ENCODE data around the gene HTT-AS. TPM values are rescaled to one million over a fixed set of nuclear protein-coding genes. Genes with fewer than 3 reads are reported as not detected.
A peak's percentile ranks its signal among the peaks of the same experiment; 100 is the strongest.
"Not testable (repeated sequence)": the region's sequence is repeated elsewhere in the genome, so short reads cannot be mapped to it uniquely, and the experiment has no call there.

The HTT-AS gene
- total RNA-seq, 1 donor from 2014 or later: not detected

- TF ChIP-seq, protein P1, sequence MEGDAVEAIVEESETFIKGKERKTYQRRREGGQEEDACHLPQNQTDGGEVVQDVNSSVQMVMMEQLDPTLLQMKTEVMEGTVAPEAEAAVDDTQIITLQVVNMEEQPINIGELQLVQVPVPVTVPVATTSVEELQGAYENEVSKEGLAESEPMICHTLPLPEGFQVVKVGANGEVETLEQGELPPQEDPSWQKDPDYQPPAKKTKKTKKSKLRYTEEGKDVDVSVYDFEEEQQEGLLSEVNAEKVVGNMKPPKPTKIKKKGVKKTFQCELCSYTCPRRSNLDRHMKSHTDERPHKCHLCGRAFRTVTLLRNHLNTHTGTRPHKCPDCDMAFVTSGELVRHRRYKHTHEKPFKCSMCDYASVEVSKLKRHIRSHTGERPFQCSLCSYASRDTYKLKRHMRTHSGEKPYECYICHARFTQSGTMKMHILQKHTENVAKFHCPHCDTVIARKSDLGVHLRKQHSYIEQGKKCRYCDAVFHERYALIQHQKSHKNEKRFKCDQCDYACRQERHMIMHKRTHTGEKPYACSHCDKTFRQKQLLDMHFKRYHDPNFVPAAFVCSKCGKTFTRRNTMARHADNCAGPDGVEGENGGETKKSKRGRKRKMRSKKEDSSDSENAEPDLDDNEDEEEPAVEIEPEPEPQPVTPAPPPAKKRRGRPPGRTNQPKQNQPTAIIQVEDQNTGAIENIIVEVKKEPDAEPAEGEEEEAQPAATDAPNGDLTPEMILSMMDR (conservative IDR thresholded peaks at IDR 0.05; ENCODE audit: low read depth, low read length): no peak
- DNase-seq (ENCODE audit: low read depth): no peak
- H3K4me3 ChIP-seq (ENCODE audit: low read depth, low read length): no peak overlapping the region
Measured at GRCh38 chr4:3111461-3111860, 37.1 kb upstream of the HTT-AS start.

DNA sequence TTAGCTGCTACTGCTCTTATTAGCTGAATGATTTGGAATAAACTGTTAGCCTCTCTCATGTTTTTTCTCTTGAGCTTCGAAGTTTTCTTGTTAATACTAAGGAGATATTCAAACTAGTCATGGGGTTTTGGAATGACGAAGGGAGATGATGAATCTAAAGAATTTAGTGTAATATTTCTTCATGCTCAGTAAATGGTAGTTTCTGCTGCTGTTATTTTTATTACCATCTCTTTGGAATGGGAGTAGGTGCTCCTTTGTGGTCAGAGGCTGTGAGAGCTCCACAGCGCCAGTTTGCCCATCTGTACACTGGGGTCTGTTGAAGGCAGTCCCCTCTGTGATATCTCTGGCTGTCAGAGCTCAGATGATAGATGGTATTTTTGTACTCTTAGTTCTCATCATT, 33.9 kb upstream of the HTT-AS start:
- no peak for DNase-seq (ENCODE audit: low read depth)
- TF ChIP-seq, protein P1 (conservative IDR thresholded peaks at IDR 0.05; ENCODE audit: low read depth, low read length): no peak
- no peak overlapping the region for H3K4me3 ChIP-seq (ENCODE audit: low read depth, low read length)

DNA sequence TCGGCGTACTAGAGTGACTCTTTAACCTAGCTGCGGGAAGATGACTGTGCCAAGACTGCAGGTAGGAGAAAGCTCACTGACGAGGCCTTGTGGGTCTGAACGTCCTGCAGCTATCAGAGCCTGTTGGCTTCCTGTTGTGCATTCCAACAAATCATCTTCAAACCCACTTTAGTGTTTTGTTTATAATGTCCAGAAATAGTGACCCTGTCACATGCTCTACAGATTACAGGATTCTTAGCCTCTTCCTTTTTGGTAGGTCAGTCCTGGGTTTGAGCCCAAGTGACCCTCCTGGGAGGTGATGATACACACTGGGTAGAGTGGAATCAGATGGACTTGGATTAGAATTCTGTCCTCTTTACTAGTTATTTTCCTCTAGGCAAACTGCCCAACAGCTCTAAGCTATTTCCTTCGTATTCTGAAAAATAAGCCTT, 33.4 kb upstream of the HTT-AS start:
- no peak for DNase-seq (ENCODE audit: low read depth)
- no peak overlapping the region for H3K4me3 ChIP-seq (ENCODE audit: low read depth, low read length)
- TF ChIP-seq, protein P1 (conservative IDR thresholded peaks at IDR 0.05; ENCODE audit: low read depth, low read length): no peak

DNA sequence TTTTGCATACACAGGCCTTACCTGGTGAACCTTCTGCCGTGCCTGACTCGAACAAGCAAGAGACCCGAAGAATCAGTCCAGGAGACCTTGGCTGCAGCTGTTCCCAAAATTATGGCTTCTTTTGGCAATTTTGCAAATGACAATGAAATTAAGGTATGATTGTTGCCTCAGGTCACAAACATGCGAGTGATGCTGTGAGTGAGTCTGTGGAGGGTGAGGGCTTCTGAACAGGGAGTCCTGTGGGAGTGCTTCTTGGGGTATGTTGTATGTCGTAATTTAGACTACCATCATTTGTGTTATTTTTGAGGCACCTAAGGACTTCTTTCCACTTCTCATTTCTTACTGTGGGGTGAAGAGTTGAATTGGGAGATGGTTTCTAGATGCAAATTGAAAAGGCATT, 32.9 kb upstream of the HTT-AS start:
- TF ChIP-seq, protein P1 (conservative IDR thresholded peaks at IDR 0.05; ENCODE audit: low read depth, low read length): no peak
- DNase-seq (ENCODE audit: low read depth): no peak
- no peak overlapping the region for H3K4me3 ChIP-seq (ENCODE audit: low read depth, low read length)

DNA sequence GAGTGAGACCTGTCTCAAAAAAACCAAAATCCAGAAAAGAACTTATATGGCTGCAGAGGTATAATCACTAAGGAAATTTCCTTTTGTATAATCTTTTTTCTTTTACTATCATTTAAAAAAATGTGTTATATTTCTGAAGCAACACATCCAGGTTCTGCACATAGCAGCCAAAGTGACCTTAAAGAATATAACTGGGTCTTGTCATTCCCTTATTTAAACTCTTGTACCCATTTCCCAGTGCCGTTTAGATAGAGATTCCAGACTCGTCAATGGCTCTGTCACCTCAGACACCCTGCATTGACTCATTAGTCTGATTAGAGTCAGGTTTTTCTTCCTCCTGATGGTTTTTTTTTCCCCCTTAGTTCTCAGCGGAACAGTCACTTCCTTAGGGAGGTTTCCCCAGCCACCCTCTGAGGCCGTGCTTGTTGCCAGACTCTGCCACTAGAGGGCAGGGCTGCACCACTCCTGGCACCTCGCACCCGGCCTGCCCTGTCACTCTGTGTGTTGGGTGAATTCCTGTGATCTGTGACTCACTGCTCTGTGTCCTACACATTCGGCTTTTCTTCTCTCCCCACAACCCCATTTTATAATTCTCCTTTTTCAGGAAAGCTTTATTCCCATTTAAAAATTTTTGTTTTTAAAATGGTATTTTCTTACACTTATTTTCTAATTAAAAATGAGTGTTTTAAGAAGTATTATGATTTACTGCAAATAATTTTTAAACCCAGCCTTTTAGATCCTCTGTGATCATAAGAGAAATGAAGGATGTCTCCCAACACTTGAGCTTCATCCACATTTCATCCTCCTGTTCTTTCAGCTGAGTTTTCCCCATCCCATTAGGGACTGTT, 32.2 kb upstream of the HTT-AS start:
- DNase-seq (ENCODE audit: low read depth): peak; percentile 44
- TF ChIP-seq, protein P1 (conservative IDR thresholded peaks at IDR 0.05; ENCODE audit: low read depth, low read length): peak; percentile 99

GRCh38 chr4:3098346-3098745, 24.0 kb upstream of the HTT-AS start:
- TF ChIP-seq, protein P1 (conservative IDR thresholded peaks at IDR 0.05; ENCODE audit: low read depth, low read length): no peak
- no peak overlapping the region for H3K4me3 ChIP-seq (ENCODE audit: low read depth, low read length)
- no peak for DNase-seq (ENCODE audit: low read depth)

More for the DNA sequence above, 32.2 kb upstream of the HTT-AS start:
- no peak overlapping the region for H3K4me3 ChIP-seq (ENCODE audit: low read depth, low read length)

DNA sequence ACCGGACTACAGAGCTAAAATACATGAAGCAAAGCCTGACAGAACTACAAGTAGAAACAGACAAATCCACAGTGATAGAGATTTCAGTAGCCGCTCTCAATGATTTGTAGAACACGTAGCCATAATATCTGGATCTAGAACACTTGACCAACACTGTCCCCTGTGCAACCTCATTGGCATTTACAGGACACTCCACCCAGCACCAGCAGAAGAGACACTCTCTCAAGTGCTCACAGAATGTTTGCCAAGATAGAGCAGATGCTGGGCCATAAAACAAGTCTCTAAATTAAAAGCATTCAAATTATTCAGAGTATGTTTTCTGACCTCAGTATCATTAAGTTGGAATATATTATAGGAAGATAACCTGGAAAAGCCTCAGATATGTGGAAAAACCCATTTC, 21.9 kb upstream of the HTT-AS start:
- TF ChIP-seq, protein P1 (conservative IDR thresholded peaks at IDR 0.05; ENCODE audit: low read depth, low read length): no peak
- no peak overlapping the region for H3K4me3 ChIP-seq (ENCODE audit: low read depth, low read length)
- no peak for DNase-seq (ENCODE audit: low read depth)

- H3K4me3 ChIP-seq (ENCODE audit: low read depth, low read length); DNase-seq (ENCODE audit: low read depth): not testable (repeated sequence)
Measured at GRCh38 chr4:3094701-3095100, 20.4 kb upstream of the HTT-AS start.

All from epithelial cell of proximal tubule (primary cell).